Measurements from ENCODE around the gene PPM1B. TPM values are rescaled to one million over a fixed set of nuclear protein-coding genes. Genes with fewer than 3 reads are reported as not detected.
A peak's percentile ranks its signal among the peaks of the same experiment; 100 is the strongest.

PPM1B gene
- total and polyA plus RNA-seq, 9 of the 15 experiments (the other 6 are each of a cell fraction or from before 2014, with no cell fraction given): 8.9 to 44.0 (median 28.6) TPM

DNA sequence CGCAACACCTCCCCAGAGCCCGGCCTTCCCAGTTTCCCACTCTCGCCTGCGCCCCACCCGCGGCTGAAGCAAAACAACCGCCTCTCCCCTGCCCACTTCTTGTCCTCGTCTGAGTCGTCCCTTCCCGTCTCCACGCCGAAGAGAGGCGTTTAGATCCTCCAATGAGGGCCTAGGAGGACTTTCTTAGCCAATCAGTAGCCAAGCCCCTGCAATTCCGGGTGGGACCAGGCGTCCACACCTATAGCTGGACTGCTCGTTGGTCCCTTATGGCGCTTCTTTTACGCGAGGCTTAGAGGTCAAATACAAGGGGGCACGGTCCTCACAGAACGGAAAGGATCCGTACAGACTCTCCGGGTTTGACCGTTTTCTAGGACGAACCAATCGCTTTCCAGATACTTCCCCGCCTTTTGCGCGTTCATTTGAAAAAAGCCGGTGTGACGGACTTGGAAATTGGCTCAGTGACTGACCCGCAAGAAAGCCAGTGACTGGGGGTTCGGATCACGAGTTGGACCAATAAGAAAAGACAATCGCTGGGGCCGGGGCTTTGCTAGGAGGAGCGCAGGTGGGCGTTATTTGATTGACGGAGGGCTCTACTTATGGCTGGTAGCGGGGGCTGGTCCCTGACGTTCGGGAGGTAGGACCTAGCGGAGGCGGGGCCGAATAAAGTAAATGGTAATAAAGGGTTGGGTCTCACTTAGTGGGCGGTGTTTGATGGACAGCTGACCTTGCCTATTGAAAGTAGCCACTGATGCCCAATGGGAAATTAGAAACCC is 581 bp upstream of the PPM1B start (continued):
- no peak for TF ChIP-seq ETV6 (IDR thresholded peaks at IDR 0.05; ENCODE audit: borderline replicate concordance in 1 of 2, low read depth in 2 of 2, low read length in 1 of 2)
- no peak for TF ChIP-seq ETV6 (CRISPR knock-in tag; IDR thresholded peaks at IDR 0.05; ENCODE audit: borderline replicate concordance)
- peak; percentile 65 for TF ChIP-seq POLR2A (conservative IDR thresholded peaks at IDR 0.05)
- 0 out of 2 replicates have a peak, but pooled peaks have one; percentile 34 for TF ChIP-seq LEF1 (IDR thresholded peaks at IDR 0.05)
- no peak for TF ChIP-seq BRD9 (IDR thresholded peaks at IDR 0.05; ENCODE audit: low read depth, partially characterized antibody)
- TF ChIP-seq, protein P1, sequence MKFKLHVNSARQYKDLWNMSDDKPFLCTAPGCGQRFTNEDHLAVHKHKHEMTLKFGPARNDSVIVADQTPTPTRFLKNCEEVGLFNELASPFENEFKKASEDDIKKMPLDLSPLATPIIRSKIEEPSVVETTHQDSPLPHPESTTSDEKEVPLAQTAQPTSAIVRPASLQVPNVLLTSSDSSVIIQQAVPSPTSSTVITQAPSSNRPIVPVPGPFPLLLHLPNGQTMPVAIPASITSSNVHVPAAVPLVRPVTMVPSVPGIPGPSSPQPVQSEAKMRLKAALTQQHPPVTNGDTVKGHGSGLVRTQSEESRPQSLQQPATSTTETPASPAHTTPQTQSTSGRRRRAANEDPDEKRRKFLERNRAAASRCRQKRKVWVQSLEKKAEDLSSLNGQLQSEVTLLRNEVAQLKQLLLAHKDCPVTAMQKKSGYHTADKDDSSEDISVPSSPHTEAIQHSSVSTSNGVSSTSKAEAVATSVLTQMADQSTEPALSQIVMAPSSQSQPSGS (CRISPR knock-in tag; IDR thresholded peaks at IDR 0.05): no peak
- no peak for TF ChIP-seq HMGXB4 (CRISPR knock-in tag; IDR thresholded peaks at IDR 0.05)
- TF ChIP-seq, protein P2, sequence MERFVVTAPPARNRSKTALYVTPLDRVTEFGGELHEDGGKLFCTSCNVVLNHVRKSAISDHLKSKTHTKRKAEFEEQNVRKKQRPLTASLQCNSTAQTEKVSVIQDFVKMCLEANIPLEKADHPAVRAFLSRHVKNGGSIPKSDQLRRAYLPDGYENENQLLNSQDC (CRISPR knock-in tag; IDR thresholded peaks at IDR 0.05): 0 out of 2 replicates have a peak, but pooled peaks have one; percentile 47
- no peak for TF ChIP-seq JUND (IDR thresholded peaks at IDR 0.05; ENCODE audit: borderline replicate concordance, low read depth, low read length)
- no peak for TF ChIP-seq JUND (tag; IDR thresholded peaks at IDR 0.05; ENCODE audit: borderline replicate concordance, low read depth, low read length)
- TF ChIP-seq TAF9B (IDR thresholded peaks at IDR 0.05; ENCODE audit: partially characterized antibody): peak; percentile 9
- no peak for TF ChIP-seq SIX5 (IDR thresholded peaks at IDR 0.05; ENCODE audit: borderline replicate concordance in 1 of 2, insufficient read depth in 1 of 2, low read depth in 1 of 2, low read length in 2 of 2)
- TF ChIP-seq SMC3 (conservative IDR thresholded peaks at IDR 0.05; ENCODE audit: insufficient read depth, low read depth, low read length): no peak
- TF ChIP-seq ZNF224 (CRISPR knock-in tag; IDR thresholded peaks at IDR 0.05): no peak
- TF ChIP-seq ESRRB (CRISPR knock-in tag; IDR thresholded peaks at IDR 0.05; ENCODE audit: borderline replicate concordance): no peak
- TF ChIP-seq RBM25 (IDR thresholded peaks at IDR 0.05; ENCODE audit: low read depth, low read length, severe bottlenecking): peak; percentile 33
- no peak for TF ChIP-seq SMARCC2 (IDR thresholded peaks at IDR 0.05; ENCODE audit: low read depth)
- TF ChIP-seq SPI1 (IDR thresholded peaks at IDR 0.05; ENCODE audit: borderline replicate concordance, low read depth, low read length): peak; percentile 15; the same call in 1 of the 2 replicates
- TF ChIP-seq CHD2 (IDR thresholded peaks at IDR 0.05; ENCODE audit: low read depth, low read length): peak; percentile 89
- TF ChIP-seq, protein P3, sequence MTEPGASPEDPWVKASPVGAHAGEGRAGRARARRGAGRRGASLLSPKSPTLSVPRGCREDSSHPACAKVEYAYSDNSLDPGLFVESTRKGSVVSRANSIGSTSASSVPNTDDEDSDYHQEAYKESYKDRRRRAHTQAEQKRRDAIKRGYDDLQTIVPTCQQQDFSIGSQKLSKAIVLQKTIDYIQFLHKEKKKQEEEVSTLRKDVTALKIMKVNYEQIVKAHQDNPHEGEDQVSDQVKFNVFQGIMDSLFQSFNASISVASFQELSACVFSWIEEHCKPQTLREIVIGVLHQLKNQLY (CRISPR knock-in tag; conservative IDR thresholded peaks at IDR 0.05): no peak
- peak; percentile 95 for TF ChIP-seq FOS (IDR thresholded peaks at IDR 0.05; ENCODE audit: extremely low read depth, insufficient read length)
- TF ChIP-seq ZNF583 (CRISPR knock-in tag; IDR thresholded peaks at IDR 0.05): no peak
- TF ChIP-seq TRIM24 (IDR thresholded peaks at IDR 0.05): no peak
- no peak for TF ChIP-seq ZNF347 (CRISPR knock-in tag; IDR thresholded peaks at IDR 0.05; ENCODE audit: low read depth)
- no peak; the same call in 1 of the 2 replicates for TF ChIP-seq NFIC (IDR thresholded peaks at IDR 0.05)
- no peak for TF ChIP-seq ZNF764 (CRISPR knock-in tag; IDR thresholded peaks at IDR 0.05; ENCODE audit: low read depth)
- TF ChIP-seq MCM5 (IDR thresholded peaks at IDR 0.05; ENCODE audit: low read depth): no peak

Measured in K562 (cell line).